HUES64 (cell line): ENCODE results near the gene CRB1.

Experiments
- H3K27ac ChIP-seq: 2 replicates; pipeline ENCODE4 v1.7.0; 2013; ENCODE audit warnings: low read depth, low read length, inconsistent platforms
- H3K27me3 ChIP-seq: 2 replicates; pipeline ENCODE4 v1.6.1; 2013; ENCODE audit warnings: mild to moderate bottlenecking, low read length; ENCODE audit not compliant: insufficient read depth
- H3K36me3 ChIP-seq: 2 replicates; pipeline ENCODE4 v1.6.1; 2013; ENCODE audit warnings: mild to moderate bottlenecking, low read length; ENCODE audit not compliant: insufficient read depth
- H3K4me1 ChIP-seq: 2 replicates; pipeline ENCODE4 v1.6.1; 2013; ENCODE audit warnings: mild to moderate bottlenecking, low read length, moderate library complexity; ENCODE audit not compliant: insufficient read depth
- H3K4me3 ChIP-seq: 2 replicates; pipeline ENCODE4 v1.5.1; 2013; ENCODE audit warnings: mild to moderate bottlenecking, low read length, moderate library complexity
- H3K9ac ChIP-seq: 2 replicates; pipeline ENCODE4 v1.6.1; 2013; ENCODE audit warnings: mild to moderate bottlenecking, low read depth, low read length
- H3K9me3 ChIP-seq: 2 replicates; pipeline ENCODE4 v1.6.1; 2013; ENCODE audit warnings: low read depth, low read length; ENCODE audit not compliant: insufficient read depth
- WGBS: fragments of 150-250, 120-280 bp; methylation state at CpG from one replicate; pipeline ENCODE4 v1.1.7; 2013; ENCODE audit warnings: missing lambda C conversion rate; 5-methylcytosine and 5-hydroxymethylcytosine counted together

Gene CRB1

DNA sequence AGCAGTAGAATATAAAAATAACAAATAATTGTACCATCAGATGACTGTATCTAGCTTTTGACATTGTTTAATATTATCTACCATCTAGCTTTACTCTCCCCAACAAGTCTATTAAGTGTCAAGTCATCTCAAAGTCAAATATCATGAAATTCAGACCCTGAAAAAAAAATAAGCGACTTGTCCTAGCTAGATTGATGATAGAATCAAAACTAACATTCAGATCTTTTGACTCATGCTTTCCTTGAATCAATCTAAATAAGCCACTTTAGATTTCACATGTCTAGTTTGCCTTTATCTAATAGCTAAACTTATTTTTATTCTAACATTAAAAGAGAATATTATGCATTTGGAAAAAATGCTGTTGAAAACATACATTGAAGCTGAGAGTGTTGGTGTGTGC is 35.4 kb downstream of the CRB1 start:
- WGBS, result 97% methylated on average over 1 of the region's 1 CpG
- H3K4me3 ChIP-seq, result no peak overlapping the region
- H3K9ac ChIP-seq, result no peak overlapping the region
- no peaks in the 10 kb centered on the region for H3K9me3 ChIP-seq
- no peaks in the 10 kb centered on the region for H3K27me3 ChIP-seq
- H3K27ac ChIP-seq, result no peak overlapping the region
- H3K4me1 ChIP-seq, result no peaks in the 10 kb centered on the region
- no peaks in the 10 kb centered on the region for H3K36me3 ChIP-seq

DNA sequence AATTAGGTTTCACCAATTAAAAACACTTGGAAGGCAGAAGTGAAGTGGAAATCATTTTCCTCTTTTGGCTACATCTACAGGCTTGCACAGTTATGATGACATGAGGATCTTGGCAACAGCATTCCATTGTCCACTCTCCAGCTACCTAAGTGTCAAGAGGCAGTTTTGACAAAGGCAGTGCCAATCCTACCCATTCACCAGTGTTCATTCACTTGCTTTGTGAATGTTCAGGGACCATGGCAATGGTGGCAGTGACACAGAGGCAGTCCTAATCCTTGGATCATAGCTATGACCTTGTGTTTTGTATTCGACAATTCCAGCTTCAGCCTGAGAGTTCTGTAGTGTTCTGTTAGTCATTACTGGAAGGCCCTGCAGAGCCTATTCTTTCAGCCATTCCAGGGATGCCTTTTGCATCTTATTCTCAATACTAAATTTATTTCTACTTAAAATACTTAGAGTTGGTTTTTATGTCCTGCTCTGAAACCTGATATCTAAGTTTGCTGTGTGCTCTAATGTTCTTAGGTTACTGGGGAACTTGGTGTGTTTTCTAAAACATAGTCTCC is 36.7 kb downstream of the CRB1 start:
- no peak overlapping the region for H3K27ac ChIP-seq
- H3K4me1 ChIP-seq, result no peaks in the 10 kb centered on the region
- H3K4me3 ChIP-seq, result no peak overlapping the region
- no peaks in the 10 kb centered on the region for H3K9me3 ChIP-seq
- H3K9ac ChIP-seq, result no peak overlapping the region
- H3K27me3 ChIP-seq, result no peaks in the 10 kb centered on the region
- 96% methylated on average over 1 of the region's 1 CpG for WGBS
- H3K36me3 ChIP-seq, result no peaks in the 10 kb centered on the region

DNA sequence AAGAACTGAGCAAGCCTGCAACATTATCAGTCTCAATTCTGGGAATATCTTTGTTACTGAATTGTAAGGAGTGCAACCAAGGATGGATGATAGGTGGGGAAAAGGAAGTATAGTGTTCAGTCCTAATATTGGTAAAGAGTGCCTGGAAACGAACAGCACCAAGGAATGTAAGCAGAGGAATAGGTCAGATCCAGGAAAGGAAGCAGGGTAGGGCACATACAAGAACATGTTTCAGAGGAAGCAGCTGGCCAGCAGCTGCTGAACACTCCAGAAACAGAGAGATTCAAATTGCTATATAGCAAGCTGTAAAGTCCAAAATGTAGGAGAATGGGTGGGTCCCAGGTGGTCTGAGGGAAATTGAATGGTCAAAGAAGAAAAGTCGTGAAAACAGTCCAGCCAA is 37.9 kb downstream of the CRB1 start:
- no peaks in the 10 kb centered on the region for H3K4me1 ChIP-seq
- H3K27ac ChIP-seq, result no peak overlapping the region
- H3K36me3 ChIP-seq, result no peaks in the 10 kb centered on the region
- no peak overlapping the region for H3K9ac ChIP-seq
- H3K27me3 ChIP-seq, result no peaks in the 10 kb centered on the region
- WGBS, result 88% methylated on average over 2 of the region's 2 CpGs
- no peaks in the 10 kb centered on the region for H3K9me3 ChIP-seq
- no peak overlapping the region for H3K4me3 ChIP-seq

DNA sequence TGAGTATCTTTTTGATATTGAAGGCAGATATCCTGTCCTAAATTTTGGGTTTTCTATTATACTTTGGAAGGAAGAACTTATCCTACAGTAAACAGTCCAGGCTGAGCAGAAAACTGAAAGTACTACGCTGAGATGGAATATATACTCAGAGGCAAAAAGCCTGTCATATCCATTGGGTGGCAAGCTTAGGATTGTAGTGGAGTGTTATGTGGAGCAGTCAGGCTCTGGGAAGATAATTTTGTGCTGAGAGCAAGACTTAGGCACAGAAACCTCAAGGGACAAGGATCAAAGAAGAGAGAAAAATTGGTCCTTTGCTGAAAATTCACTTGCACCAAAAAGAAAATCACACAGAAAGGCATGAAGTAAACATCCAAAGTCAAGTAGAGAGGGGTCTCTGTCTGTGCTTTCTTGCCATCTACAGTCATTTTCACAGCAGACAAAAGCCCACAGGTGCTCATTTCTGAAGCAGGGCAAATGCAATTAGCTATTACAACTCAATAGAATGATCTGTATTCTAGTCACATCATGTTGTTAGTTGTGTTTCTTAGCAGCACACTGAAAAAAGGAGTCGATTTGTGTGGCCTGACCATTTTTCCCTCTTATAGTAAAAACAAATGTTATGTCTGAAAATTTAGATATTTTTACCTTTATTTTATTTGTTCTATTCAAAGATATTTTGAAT is 38.5 kb downstream of the CRB1 start:
- WGBS, result 94% methylated on average over 1 of the region's 2 CpGs
- H3K9ac ChIP-seq, result no peak overlapping the region
- H3K4me3 ChIP-seq, result no peak overlapping the region
- no peaks in the 10 kb centered on the region for H3K27me3 ChIP-seq
- no peaks in the 10 kb centered on the region for H3K9me3 ChIP-seq
- H3K4me1 ChIP-seq, result no peaks in the 10 kb centered on the region
- H3K36me3 ChIP-seq, result no peaks in the 10 kb centered on the region
- no peak overlapping the region for H3K27ac ChIP-seq

DNA sequence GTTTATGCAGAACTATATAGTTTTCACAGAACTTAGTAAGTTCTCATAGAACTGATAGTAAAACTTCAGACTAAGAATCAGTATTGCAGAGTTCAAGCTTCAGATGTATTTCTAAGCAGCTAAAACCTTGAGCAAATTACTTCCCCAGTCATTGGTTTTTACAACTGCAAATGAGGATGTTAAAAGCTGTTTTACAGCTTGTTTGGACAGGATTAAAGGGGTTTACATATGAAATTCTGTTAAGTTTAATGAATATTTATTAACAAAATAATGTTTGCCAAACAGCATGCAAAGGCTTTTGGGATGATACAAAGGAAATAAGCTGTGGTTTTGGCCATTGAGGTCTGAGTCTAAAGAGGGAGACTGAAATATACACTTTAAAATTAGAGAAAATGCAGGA is 39.1 kb downstream of the CRB1 start:
- Histone ChIP-seq H3K27me3 (no peaks in the 10 kb centered on the region), H3K27ac (no peak overlapping the region), H3K4me1 (no peaks in the 10 kb centered on the region), H3K9me3 (no peaks in the 10 kb centered on the region), H3K36me3 (no peaks in the 10 kb centered on the region), H3K9ac (no peak overlapping the region), H3K4me3 (no peak overlapping the region)

DNA sequence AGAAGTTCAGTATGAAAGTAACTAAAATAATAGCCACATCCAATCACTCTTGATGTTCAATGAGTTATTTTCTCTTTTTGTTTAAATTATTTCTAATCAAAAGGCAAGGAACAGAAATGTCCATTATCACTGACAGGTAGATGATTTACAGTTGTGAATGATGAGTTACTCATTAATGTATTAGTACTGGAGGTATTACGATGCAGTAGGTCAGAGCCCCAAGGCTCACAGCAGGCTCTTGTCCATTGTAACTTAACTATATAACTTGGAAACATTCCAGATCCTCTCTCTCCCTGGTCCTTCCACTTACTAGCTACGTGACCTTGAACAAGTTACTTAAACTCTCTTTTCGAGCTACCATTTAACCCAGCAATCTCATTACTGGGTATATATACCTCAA is 39.5 kb downstream of the CRB1 start:
- Histone ChIP-seq H3K4me3 (no peak overlapping the region), H3K4me1 (no peaks in the 10 kb centered on the region), H3K9ac (no peak overlapping the region), H3K27ac (no peak overlapping the region), H3K36me3 (no peaks in the 10 kb centered on the region), H3K9me3 (no peaks in the 10 kb centered on the region), H3K27me3 (no peaks in the 10 kb centered on the region)
- 96% methylated on average over 3 of the region's 3 CpGs for WGBS

DNA sequence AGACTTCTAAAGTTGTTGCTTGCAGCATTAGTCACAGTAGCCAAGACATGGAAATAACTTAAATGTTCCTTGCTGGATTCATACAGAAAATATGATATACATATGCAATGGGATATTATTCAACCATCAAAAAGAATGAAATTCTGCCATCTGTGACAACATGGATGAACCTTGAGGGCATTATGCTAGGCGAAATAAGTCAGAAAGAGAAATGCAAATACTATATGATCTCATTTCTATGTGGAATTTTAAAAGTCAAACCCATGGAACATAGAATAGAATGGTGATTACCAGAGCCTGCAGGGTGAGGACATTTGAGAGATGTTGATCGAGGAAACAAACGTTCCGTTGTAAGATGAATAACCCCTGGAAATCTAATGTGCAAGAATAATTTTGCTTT is 43.0 kb downstream of the CRB1 start:
- no peak overlapping the region for H3K27ac ChIP-seq
- no peaks in the 10 kb centered on the region for H3K9me3 ChIP-seq
- H3K4me3 ChIP-seq, result no peak overlapping the region
- WGBS, result 86% methylated on average over 4 of the region's 4 CpGs
- no peak overlapping the region for H3K9ac ChIP-seq
- H3K27me3 ChIP-seq, result no peaks in the 10 kb centered on the region
- no peaks in the 10 kb centered on the region for H3K4me1 ChIP-seq
- no peaks in the 10 kb centered on the region for H3K36me3 ChIP-seq

DNA sequence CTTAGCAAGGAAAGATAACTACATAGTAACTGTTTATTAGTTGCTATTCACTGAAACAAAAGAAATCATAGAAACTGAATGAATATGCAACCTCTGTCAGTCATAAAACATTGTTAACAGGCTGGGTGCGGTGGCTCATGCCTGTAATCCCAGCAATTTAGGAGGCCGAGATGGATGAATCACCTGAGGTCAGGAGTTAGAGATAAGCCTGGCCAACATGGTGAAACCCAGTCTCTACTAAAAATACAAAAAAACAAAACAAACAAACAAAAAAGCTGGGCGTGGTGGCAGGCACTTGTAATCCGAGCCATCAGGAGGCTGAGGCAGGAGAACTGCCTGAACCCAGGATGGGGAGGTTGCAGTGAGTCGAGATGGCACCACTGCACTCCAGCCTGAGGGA is 44.1 kb downstream of the CRB1 start:
- Histone ChIP-seq H3K9ac (no peak overlapping the region), H3K9me3 (no peaks in the 10 kb centered on the region)
- 93% methylated on average over 5 of the region's 5 CpGs for WGBS

DNA sequence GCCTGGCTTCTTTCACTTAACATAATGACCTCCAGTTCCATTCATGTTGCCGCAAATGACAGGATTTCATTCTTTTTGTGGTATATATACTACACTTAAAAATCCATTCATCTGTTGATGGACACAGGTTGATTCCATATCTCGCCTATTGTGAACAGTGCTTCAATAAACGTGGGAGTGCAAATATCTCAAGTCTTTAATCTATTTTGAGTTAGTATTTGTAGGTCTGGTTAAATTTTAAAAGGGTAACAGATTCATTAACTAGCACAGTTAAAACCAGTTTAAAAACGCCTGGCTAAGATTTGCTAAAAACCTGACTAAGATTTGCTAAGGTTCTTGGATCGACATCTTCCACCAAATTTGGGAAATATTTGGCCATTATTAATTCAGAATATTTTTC is 45.7 kb downstream of the CRB1 start:
- 76% methylated on average over 5 of the region's 5 CpGs for WGBS
- no peaks in the 10 kb centered on the region for H3K27me3 ChIP-seq
- no peak overlapping the region for H3K27ac ChIP-seq
- no peak overlapping the region for H3K9ac ChIP-seq
- no peak overlapping the region for H3K4me3 ChIP-seq
- H3K36me3 ChIP-seq, result no peaks in the 10 kb centered on the region
- H3K9me3 ChIP-seq, result no peaks in the 10 kb centered on the region
- no peaks in the 10 kb centered on the region for H3K4me1 ChIP-seq

More for the DNA sequence above, 44.1 kb downstream of the CRB1 start:
- no peaks in the 10 kb centered on the region for H3K27me3 ChIP-seq
- no peak overlapping the region for H3K27ac ChIP-seq
- no peaks in the 10 kb centered on the region for H3K36me3 ChIP-seq
- H3K4me1 ChIP-seq, result no peaks in the 10 kb centered on the region
- H3K4me3 ChIP-seq, result no peak overlapping the region

DNA sequence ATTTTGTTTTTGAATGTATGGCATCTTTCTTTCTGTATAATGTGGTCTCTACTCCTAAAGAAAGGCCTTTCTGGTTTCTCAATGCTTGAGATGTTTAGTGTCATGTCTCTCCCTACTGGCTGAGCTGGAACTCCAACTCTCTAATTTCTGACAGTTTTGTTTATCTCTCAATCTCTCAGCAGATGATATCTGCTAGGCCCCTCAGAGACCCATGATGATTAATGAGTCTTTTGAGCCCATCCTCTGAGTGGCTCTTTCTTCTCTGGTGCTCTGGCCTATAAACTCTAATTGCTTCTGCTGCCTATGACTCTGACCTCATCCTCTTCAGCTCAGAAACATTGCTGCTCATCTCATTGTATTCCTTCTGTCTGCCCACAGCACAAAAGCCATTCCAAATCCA is 46.6 kb downstream of the CRB1 start:
- Histone ChIP-seq H3K27me3 (no peaks in the 10 kb centered on the region), H3K9me3 (no peaks in the 10 kb centered on the region), H3K27ac (no peak overlapping the region), H3K4me1 (no peaks in the 10 kb centered on the region), H3K4me3 (no peak overlapping the region), H3K9ac (no peak overlapping the region), H3K36me3 (no peaks in the 10 kb centered on the region)

DNA sequence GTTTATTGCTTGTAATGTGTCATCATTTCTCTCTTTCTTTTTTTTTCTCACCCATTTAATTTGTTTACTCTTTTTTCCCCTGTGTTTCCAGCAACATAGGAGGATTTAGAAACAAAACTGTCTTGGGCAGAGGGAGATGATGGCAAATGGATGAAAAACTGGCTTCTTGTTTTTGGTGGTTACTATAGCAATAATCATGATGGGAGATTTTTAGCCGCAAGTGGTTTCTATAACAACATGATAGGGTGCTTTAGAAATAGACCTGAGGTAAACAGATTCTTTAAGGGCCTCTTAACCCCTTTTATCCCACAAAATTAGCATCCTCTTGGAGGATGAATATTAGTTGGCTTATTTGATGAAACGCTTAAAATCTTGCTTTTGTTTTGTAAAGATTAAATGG is 51.6 kb downstream of the CRB1 start:
- Histone ChIP-seq H3K27me3 (no peaks in the 10 kb centered on the region), H3K9ac (no peak overlapping the region), H3K27ac (no peak overlapping the region), H3K4me3 (no peak overlapping the region), H3K4me1 (no peaks in the 10 kb centered on the region), H3K9me3 (no peaks in the 10 kb centered on the region), H3K36me3 (no peaks in the 10 kb centered on the region)
- 100% methylated on average over 1 of the region's 2 CpGs for WGBS

DNA sequence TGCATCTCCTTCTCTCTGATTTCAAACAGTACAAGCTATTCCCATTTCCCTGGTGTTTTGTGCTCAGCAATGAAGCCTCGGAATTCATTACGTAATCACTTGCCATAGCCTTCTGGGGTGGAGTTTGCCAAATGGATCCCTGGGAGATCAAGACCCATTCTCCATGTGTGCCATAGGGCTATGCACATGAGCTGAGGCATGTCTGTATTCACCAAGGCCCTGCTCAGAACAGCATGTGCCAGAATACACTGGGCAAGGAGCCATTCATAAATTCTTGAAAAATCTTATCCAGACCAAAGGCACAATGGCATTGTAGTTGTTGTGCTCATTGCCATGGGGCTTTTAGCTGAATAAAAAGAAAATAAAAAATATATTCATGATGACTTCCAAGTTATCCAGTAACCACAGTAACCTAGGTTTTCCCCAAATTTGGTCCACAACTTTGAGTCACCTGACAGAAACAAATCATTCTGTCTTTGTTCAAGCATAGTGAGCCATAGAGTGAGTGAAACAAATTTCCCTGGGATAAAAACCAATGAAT is 53.0 kb downstream of the CRB1 start:
- no peaks in the 10 kb centered on the region for H3K9me3 ChIP-seq

More for the DNA sequence above, 53.0 kb downstream of the CRB1 start:
- no peak overlapping the region for H3K9ac ChIP-seq
- no peak overlapping the region for H3K27ac ChIP-seq
- 94% methylated on average over 2 of the region's 2 CpGs for WGBS
- no peaks in the 10 kb centered on the region for H3K36me3 ChIP-seq
- H3K4me3 ChIP-seq, result no peak overlapping the region
- H3K27me3 ChIP-seq, result no peaks in the 10 kb centered on the region
- H3K4me1 ChIP-seq, result no peaks in the 10 kb centered on the region
